ENCODE data around the gene RILPL1.

DNA sequence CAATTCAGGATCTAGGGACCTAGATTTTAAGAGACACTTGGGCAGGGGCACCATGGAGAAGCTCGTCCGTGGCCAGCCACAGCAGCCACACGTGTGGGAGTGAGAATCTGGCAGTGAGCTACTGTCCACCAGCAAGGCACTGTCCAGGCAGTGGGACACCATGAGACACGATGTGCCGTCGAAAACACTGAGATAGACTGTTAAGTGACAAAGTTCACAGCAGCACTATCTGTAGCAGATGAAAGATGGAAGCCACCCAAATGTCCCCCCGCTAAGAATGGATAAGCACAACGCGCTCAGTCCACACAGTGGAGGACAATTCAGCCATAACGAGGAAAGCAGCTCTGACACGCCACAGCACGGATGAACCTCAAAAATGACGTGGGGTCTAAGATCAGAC, 19.7 kb downstream of the RILPL1 start:
- TF ChIP-seq, protein P1, sequence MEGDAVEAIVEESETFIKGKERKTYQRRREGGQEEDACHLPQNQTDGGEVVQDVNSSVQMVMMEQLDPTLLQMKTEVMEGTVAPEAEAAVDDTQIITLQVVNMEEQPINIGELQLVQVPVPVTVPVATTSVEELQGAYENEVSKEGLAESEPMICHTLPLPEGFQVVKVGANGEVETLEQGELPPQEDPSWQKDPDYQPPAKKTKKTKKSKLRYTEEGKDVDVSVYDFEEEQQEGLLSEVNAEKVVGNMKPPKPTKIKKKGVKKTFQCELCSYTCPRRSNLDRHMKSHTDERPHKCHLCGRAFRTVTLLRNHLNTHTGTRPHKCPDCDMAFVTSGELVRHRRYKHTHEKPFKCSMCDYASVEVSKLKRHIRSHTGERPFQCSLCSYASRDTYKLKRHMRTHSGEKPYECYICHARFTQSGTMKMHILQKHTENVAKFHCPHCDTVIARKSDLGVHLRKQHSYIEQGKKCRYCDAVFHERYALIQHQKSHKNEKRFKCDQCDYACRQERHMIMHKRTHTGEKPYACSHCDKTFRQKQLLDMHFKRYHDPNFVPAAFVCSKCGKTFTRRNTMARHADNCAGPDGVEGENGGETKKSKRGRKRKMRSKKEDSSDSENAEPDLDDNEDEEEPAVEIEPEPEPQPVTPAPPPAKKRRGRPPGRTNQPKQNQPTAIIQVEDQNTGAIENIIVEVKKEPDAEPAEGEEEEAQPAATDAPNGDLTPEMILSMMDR (IDR thresholded peaks at IDR 0.05; ENCODE audit: low read length): no peak
- no peak for TF ChIP-seq EZH2 (IDR thresholded peaks at IDR 0.05; ENCODE audit: borderline replicate concordance, low read length)
